ENCODE results near the gene HLA-DPA1. TPM values are rescaled to one million over a fixed set of nuclear protein-coding genes. Genes with fewer than 3 reads are reported as not detected.

The HLA-DPA1 gene
- total and polyA plus RNA-seq, 2 experiments from 2014 or later, result 2.6 to 4.7 TPM

GRCh38 chr6:33053230-33053629 lies 20.2 kb downstream of the HLA-DPA1 start:
- Histone ChIP-seq H3K27me3 (no peaks in the 10 kb centered on the region), H3K9me3 (ENCODE audit: low read depth) (no peaks in the 10 kb centered on the region), H3K4me3 (no peak overlapping the region), H3K9me2 (replicated peaks; ENCODE audit: insufficient read depth) (no peaks in the 10 kb centered on the region), H3K4me2 (no peak overlapping the region), H2AFZ (no peak overlapping the region), H3K27ac (no peak overlapping the region), H3K4me1 (ENCODE audit: insufficient read depth) (no peaks in the 10 kb centered on the region), H3K36me3 (replicated peaks; ENCODE audit: insufficient read depth, low read depth) (no peaks in the 10 kb centered on the region), H3K79me2 (no peaks in the 10 kb centered on the region), H4K20me1 (ENCODE audit: insufficient read depth, poor library complexity, severe bottlenecking) (no peaks in the 10 kb centered on the region)
- TF ChIP-seq CTCF (IDR thresholded peaks at IDR 0.05; ENCODE audit: poor library complexity) (no peak), EZH2phosphoT487 (IDR thresholded peaks at IDR 0.05; ENCODE audit: low read depth, severe bottlenecking, unreplicated experiment) (no peak), EZH2 (IDR thresholded peaks at IDR 0.05; ENCODE audit: borderline replicate concordance) (no peak)
- 29% methylated on average over 4 of the region's 4 CpGs for WGBS (ENCODE audit: low lambda C conversion rate, missing lambda C conversion rate)
- peak; percentile 11 for DNase-seq (ENCODE audit: low spot score)

GRCh38 chr6:33052627-33053026 lies 20.8 kb downstream of the HLA-DPA1 start:
- Histone ChIP-seq H3K9me2 (replicated peaks; ENCODE audit: insufficient read depth) (no peaks in the 10 kb centered on the region), H3K4me3 (no peak overlapping the region), H3K27me3 (peaks cover 1% of the 10 kb centered on the region), H3K4me2 (no peak overlapping the region), H3K9me3 (ENCODE audit: low read depth) (no peaks in the 10 kb centered on the region), H2AFZ (no peak overlapping the region), H3K79me2 (no peaks in the 10 kb centered on the region), H3K27ac (no peak overlapping the region), H3K4me1 (ENCODE audit: insufficient read depth) (no peaks in the 10 kb centered on the region), H4K20me1 (ENCODE audit: insufficient read depth, poor library complexity, severe bottlenecking) (no peaks in the 10 kb centered on the region), H3K36me3 (replicated peaks; ENCODE audit: insufficient read depth, low read depth) (no peaks in the 10 kb centered on the region)
- TF ChIP-seq CTCF (IDR thresholded peaks at IDR 0.05; ENCODE audit: poor library complexity) (no peak), EZH2phosphoT487 (IDR thresholded peaks at IDR 0.05; ENCODE audit: low read depth, severe bottlenecking, unreplicated experiment) (no peak), EZH2 (IDR thresholded peaks at IDR 0.05; ENCODE audit: borderline replicate concordance) (no peak)
- DNase-seq (ENCODE audit: low spot score), result no peak

DNA sequence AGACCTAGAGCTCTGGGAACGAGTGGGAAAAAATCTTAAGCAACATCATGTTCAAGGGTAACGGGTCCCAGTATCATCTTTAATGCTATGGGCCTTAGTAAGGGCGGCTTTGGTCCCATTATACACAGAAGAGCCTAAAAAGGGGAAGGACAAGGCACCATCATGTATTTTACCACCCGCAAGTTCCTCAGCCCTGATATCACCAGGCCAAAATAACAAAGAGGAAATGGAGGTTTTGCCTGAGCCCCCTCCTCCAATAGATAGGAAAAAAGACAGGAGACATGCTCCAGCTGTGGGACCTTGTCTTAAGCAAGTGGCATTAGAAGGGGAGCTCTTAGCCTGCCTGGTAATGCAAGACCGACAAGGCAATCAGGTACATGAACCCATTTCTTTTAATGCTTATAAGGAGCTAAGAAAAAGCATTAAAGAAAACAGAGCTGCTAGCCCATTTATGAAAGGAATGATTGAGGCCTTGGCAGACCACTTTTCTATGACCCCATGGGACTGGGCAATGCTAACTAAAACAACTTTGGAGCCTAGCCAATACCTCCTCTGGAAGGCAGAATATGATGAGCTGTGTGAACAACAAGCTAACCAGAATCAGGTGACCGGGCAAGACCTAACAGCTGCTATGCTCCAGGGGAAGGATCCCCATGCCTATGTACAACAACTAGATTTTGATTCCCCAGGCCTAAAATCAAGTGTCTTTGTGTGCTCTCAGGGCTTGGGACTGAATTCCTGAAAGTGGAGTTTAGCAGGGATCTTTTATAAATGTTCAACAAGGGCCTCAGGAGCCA lies 23.2 kb downstream of the HLA-DPA1 start:
- Histone ChIP-seq H3K27ac (no peak overlapping the region), H3K9me3 (ENCODE audit: low read depth) (no peaks in the 10 kb centered on the region), H4K20me1 (ENCODE audit: insufficient read depth, poor library complexity, severe bottlenecking) (no peaks in the 10 kb centered on the region), H3K27me3 (peaks cover 4% of the 10 kb centered on the region), H3K4me1 (ENCODE audit: insufficient read depth) (no peaks in the 10 kb centered on the region), H2AFZ (no peak overlapping the region), H3K4me3 (no peak overlapping the region), H3K79me2 (no peaks in the 10 kb centered on the region), H3K4me2 (no peak overlapping the region), H3K9me2 (replicated peaks; ENCODE audit: insufficient read depth) (no peaks in the 10 kb centered on the region), H3K36me3 (replicated peaks; ENCODE audit: insufficient read depth, low read depth) (no peaks in the 10 kb centered on the region)
- DNase-seq (ENCODE audit: low spot score), result no peak
- 79% methylated on average over 6 of the region's 6 CpGs for WGBS (ENCODE audit: low lambda C conversion rate, missing lambda C conversion rate)
- no peak for TF ChIP-seq EZH2 (IDR thresholded peaks at IDR 0.05; ENCODE audit: borderline replicate concordance)
- TF ChIP-seq EZH2phosphoT487 (IDR thresholded peaks at IDR 0.05; ENCODE audit: low read depth, severe bottlenecking, unreplicated experiment), result no peak
- no peak for TF ChIP-seq CTCF (IDR thresholded peaks at IDR 0.05; ENCODE audit: poor library complexity)
